ENCODE measurements around the gene PMPCA.

DNA sequence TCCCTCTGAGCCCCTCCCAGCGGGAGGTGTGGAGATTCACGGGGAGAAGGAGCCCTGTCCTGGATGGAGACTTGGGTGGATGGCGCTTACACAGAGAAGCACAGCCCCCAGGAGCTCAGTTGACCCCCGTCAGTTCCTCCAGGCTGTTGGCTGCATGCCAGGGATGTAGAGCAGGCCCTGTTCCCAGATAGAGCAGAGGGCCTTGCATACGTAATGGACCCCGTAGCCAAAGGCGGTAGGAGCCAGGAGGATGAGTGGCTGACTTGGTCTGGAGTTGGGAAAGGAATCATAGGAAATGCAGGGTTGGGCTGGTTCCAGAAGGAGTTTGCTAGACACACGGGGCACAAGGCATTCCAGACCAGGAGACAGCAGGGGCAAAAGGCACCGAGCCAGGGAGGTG, 2.5 kb downstream of the PMPCA start:
- TF ChIP-seq RAD21 (IDR thresholded peaks at IDR 0.05; ENCODE audit: low read depth) (no peak), EGR1 (IDR thresholded peaks at IDR 0.05; ENCODE audit: low read depth) (no peak), EZH2phosphoT487 (IDR thresholded peaks at IDR 0.05; ENCODE audit: borderline replicate concordance) (no peak), CTCF (IDR thresholded peaks at IDR 0.05 in 2 of 3, conservative IDR thresholded peaks at IDR 0.05 in 1 of 3; ENCODE audit: borderline replicate concordance in 1 of 3, insufficient read depth in 1 of 3, low read depth in 2 of 3, low read length in 2 of 3) (no peak), POLR2A (IDR thresholded peaks at IDR 0.05; ENCODE audit: borderline replicate concordance, extremely low read depth, insufficient read depth, insufficient read length) (no peak), POLR2AphosphoS5 (IDR thresholded peaks at IDR 0.05; ENCODE audit: low read depth, low read length) (no peak), SIN3A (IDR thresholded peaks at IDR 0.05; ENCODE audit: low read depth) (no peak), YY1 (IDR thresholded peaks at IDR 0.05; ENCODE audit: extremely low read depth, insufficient replicate concordance, low read depth, low read length) (no peak), ELF1 (IDR thresholded peaks at IDR 0.05; ENCODE audit: borderline replicate concordance, low read depth) (no peak), SP1 (IDR thresholded peaks at IDR 0.05; ENCODE audit: low read depth) (no peak), EZH2 (IDR thresholded peaks at IDR 0.05) (no peak), JUND (IDR thresholded peaks at IDR 0.05) (no peak), FOSL1 (IDR thresholded peaks at IDR 0.05; ENCODE audit: low read depth) (no peak), SRF (IDR thresholded peaks at IDR 0.05; ENCODE audit: low read depth) (no peak)
